Measurements from ENCODE around the gene EZR.

DNA sequence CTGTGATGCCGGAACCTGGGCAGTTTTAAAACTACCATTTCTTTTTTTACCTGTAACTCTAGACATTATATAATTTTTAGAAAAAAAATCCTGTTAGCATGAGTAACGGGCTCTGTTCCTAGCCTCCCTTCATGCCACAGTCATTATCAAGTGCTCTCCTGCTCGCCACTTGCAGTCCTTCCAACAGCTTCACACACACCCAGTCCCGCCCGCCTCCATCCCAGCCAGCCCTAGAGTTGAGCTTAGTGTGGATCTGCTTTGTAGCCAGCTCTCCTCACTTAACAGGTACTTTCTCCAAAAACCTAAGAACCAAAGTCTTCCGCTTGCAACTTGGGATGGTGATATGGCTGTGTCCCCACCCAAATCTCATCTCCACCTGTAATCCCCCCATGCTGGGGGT lies 51.5 kb downstream of the EZR start:
- TF ChIP-seq POLR2A (IDR thresholded peaks at IDR 0.05) = no peak
- TF ChIP-seq, protein P1, sequence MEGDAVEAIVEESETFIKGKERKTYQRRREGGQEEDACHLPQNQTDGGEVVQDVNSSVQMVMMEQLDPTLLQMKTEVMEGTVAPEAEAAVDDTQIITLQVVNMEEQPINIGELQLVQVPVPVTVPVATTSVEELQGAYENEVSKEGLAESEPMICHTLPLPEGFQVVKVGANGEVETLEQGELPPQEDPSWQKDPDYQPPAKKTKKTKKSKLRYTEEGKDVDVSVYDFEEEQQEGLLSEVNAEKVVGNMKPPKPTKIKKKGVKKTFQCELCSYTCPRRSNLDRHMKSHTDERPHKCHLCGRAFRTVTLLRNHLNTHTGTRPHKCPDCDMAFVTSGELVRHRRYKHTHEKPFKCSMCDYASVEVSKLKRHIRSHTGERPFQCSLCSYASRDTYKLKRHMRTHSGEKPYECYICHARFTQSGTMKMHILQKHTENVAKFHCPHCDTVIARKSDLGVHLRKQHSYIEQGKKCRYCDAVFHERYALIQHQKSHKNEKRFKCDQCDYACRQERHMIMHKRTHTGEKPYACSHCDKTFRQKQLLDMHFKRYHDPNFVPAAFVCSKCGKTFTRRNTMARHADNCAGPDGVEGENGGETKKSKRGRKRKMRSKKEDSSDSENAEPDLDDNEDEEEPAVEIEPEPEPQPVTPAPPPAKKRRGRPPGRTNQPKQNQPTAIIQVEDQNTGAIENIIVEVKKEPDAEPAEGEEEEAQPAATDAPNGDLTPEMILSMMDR (IDR thresholded peaks at IDR 0.05) = no peak

Data from Peyer's patch (tissue), 4 donors.